ENCODE data around the gene PTPRE.

PTPRE gene

DNA sequence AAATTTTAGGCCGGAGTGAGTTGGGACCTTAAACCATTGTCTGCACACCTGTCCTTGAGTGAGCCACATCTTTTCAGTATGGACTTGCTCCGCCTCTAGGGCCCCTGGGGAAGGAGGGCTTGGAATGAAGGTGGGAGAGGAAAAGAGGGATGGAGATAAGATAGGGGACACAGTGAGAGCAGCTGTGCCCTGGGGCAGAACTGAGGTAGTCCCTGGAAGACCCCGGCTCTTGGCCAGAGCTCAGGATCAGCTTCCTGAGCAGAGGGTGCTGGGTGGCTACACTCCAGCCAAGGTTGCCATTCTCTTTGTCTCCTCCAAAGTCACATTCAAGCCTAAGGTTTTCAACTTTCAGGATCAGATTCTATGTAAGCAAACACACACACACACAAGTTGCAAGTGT, 137.3 kb downstream of the PTPRE start:
- DNase-seq, result no peak
- TF ChIP-seq GATA1 (IDR thresholded peaks at IDR 0.05; ENCODE audit: low read depth, low read length), result no peak
- no peak for TF ChIP-seq POLR2A (IDR thresholded peaks at IDR 0.05; ENCODE audit: low read length)

DNA sequence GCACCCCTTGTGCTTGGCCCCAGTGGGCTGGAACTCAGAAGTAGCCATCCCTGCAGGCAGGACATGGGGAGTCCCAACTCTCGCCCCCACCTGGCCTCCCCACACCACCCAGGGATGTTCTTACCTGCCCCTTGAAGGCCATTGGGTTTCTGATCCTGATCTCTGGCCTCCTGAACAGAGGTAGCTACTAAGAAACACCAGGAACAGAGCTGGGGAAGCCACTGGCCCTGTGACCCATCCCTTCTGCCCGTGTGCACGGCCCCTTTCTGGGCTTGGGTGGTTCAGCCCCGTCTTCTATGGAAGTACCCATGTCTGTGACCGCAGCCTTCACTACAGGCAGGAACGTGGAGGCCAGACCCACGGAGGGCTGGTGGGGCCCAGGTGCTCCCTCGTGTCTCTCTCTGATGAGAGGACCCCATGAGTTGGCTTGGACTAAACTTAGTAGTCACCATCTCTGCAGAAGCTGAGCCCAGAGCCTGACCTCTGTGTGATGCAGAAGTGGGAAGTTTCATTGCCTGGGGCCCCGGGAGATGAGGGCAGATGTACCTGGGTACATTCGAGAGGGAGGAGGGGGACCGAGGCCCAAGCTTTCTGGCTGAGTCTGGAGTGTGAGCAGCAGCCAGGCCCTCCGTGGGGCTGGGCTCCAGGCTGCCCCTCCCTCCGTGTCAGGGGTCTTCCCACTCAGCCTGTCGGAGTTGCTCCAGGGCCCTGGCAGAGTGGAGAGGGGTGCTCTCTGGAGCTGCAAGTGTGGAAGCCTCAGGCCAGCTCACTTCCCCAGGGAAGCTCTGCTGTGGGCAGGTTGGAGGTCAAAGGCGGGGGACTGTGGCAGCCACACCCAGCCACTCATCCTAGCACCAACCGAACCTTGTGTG, 138.3 kb downstream of the PTPRE start:
- DNase-seq, result no peak
- TF ChIP-seq POLR2A (IDR thresholded peaks at IDR 0.05; ENCODE audit: low read length) (no peak), GATA1 (IDR thresholded peaks at IDR 0.05; ENCODE audit: low read depth, low read length) (no peak)

DNA sequence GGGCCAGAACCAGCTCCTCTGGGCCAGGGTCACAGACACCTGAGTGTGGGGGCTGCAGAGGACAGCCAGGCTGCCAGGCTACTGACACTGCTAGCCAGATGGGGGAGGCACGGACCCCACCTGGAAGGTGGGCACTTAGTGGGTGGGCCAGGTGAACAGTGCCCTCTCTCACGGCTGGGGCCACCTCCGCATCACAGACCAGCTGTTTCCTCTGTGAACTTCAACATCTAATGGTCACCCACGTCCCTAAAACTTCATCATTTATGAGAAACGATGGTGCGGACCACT, 138.9 kb downstream of the PTPRE start:
- DNase-seq, result no peak
- TF ChIP-seq GATA1 (IDR thresholded peaks at IDR 0.05; ENCODE audit: low read depth, low read length), result no peak
- TF ChIP-seq POLR2A (IDR thresholded peaks at IDR 0.05; ENCODE audit: low read length), result no peak

DNA sequence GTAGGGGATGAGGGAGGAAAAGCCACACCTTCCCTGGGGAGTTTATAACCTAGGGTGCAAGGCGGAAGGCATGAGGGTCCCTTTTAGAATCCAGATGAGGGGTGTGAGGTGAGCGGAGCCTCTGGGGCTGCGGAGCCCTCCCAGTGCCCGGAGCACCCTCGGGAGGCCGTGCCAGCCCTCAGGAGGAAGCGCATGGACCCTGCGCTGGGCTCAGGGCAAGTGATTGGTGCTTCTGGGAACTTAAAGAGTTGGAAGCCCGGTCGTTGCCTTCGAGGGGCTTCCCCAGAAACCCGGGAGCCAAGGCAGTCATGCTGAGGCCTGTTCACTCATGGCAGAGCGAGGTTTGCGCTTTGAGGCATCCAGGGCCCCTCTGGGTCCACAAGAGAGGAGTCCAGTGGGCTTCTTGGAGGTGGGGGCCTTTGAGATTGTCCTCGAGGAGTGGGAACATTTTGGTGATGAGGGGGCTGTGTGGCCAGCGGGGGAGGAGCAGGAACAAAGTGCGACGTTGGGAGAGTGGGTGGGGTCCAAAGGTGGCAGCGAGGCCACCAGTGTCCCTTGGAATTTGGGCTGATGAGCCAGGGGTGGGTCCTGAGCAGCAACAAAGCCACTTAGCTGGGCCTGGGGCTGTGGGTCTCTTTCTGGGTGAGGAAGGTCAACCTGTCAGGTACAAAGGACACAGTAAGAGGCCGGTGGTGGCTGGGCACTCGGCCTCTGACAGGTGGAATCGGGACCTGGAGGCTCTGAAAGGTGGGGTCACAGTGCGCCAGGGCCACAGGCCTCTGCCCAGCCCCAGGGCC, 139.5 kb downstream of the PTPRE start:
- TF ChIP-seq POLR2A (IDR thresholded peaks at IDR 0.05; ENCODE audit: low read length) (no peak), GATA1 (IDR thresholded peaks at IDR 0.05; ENCODE audit: low read depth, low read length) (no peak)
- no peak for DNase-seq

DNA sequence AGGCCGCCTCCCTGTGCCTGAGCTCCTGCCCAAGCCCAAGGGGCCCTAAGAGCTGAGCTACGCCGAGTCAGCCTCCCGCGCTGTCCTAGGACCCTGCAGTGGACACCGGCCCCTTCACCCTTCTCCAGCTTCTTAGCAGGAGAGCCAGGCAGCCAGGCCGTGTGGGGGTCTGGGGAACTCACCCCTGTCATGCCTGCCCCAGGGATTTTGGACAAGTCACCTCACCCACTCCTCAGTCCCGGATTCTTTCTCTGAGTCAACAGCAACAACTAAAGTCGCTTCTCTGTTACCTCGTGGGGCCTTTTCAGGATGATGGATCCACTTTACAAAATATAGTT, 140.0 kb downstream of the PTPRE start:
- no peak for DNase-seq
- no peak for TF ChIP-seq POLR2A (IDR thresholded peaks at IDR 0.05; ENCODE audit: low read length)
- TF ChIP-seq GATA1 (IDR thresholded peaks at IDR 0.05; ENCODE audit: low read depth, low read length), result no peak

DNA sequence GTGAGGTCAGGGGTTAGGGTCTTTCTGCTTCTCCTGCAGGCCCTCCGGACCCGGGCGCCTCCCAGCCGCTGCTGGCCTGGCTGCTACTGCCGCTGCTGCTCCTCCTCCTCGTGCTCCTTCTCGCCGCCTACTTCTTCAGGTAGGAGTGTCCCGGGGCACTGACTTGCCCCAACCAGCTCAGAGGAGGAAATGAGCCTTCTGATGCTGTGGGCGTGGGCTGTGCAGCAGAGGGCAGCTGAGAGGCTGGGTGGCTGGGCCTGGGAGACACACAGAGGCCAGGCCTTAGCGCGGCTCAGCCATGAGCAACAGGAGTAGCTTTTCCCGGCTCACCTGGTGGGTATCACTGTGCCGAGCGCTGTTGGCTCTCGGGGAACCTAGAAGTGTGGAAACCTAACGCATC, 140.4 kb downstream of the PTPRE start:
- TF ChIP-seq GATA1 (IDR thresholded peaks at IDR 0.05; ENCODE audit: low read depth, low read length) (no peak), POLR2A (IDR thresholded peaks at IDR 0.05; ENCODE audit: low read length) (peak; percentile 79)
- peak; percentile 49 to 68 for DNase-seq

DNA sequence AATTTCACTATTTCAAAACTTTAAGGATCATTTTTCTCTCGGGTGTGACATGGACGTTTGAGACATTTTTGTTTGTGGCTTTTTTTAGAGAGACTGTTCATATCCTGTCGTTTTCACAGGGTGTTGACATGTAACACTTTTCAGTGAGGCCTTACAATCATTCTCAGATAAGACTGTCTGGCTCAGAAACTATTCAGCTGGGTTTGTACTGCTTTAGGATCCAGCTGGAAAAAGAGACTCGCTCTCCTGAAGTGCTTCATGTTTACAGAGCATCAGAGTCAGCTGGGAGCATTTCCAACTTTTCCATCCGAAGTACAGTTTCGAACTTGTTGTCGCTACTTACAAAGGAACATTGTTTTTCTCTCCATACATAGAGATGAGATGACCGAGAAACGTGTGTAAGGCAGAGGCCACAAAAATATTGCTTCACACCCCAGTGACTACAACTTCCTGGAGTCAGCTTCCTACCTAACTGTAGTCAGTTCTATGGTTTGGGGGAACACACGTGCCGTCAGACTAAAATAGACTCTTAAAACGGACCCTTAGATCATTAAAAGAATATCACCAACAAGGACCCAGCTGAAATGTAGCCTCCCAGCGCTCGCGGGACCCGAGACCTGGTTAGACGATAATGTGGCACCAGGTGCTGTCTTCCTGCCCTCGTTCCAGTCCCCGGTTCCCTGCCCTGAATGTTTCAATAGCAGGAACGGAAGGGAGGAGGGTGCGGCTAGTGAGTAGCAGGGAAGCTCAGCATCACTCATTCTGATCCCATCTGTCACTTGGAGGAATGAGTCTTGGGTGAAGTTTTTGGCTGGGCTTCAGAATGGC, 141.3 kb downstream of the PTPRE start:
- DNase-seq, result peak in 1 of 2 experiments; percentile 8
- TF ChIP-seq GATA1 (IDR thresholded peaks at IDR 0.05; ENCODE audit: low read depth, low read length) (no peak), POLR2A (IDR thresholded peaks at IDR 0.05; ENCODE audit: low read length) (no peak)

DNA sequence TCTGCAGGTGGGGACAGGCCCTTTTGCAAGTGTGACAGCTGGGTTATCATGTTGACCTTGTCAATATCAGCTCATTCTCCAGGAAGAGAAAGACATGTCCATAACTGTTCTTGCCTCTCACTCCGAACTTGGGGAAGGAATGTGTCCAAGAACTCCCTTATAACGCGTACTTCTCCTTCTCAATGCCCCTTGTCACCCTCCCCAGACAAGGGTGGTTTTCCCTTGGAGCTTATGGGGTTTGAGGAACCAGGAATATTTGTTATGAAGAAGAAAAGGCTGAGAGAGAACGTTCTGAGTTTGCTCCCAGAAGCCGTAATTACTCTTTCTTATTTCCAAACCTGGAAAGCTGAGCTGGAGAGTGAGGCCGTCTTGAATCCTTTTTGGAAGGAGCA, 141.9 kb downstream of the PTPRE start:
- DNase-seq, result no peak
- TF ChIP-seq GATA1 (IDR thresholded peaks at IDR 0.05; ENCODE audit: low read depth, low read length) (no peak), POLR2A (IDR thresholded peaks at IDR 0.05; ENCODE audit: low read length) (no peak)

DNA sequence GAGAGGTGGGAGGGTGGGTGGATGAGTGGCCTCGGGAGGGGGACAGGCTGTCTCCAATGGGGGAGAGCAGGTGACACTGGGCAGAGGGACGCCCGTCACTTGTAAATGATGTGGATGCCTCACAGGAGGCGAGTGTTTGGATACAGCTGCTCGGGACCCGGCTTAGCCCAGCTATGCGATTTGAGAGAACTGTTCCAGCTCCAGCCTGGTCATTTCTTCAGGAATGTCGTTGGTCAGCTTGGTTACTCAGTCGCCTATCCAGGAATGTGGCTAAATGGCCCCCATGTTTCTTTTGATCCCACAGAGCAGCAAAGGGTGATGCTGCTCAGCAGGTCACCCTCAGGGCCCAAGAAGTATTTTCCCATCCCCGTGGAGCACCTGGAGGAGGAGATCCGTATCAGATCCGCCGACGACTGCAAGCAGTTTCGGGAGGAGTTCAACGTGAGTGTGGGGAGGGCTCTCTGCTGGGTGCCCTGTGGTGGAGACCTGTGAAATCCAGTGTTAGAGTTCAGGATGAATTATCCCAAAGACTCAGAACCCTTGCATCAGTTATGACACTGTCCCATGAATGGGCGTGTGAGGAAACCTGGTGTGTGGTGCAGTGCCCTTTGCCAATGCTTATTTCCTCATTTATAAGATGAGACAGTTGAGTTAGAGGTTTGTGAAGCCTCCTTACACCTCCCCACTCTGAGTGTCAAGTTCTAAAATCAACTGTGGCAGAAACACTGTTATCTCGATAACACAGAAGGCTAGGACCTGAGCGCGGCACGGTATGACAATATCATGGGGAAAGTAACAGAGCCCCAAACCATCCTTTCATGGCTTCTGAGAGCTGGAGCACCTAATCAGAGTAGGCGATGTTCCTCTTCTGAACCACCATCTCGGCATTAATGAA, 142.6 kb downstream of the PTPRE start:
- TF ChIP-seq POLR2A (IDR thresholded peaks at IDR 0.05; ENCODE audit: low read length) (no peak), GATA1 (IDR thresholded peaks at IDR 0.05; ENCODE audit: low read depth, low read length) (no peak)
- DNase-seq, result no peak

DNA sequence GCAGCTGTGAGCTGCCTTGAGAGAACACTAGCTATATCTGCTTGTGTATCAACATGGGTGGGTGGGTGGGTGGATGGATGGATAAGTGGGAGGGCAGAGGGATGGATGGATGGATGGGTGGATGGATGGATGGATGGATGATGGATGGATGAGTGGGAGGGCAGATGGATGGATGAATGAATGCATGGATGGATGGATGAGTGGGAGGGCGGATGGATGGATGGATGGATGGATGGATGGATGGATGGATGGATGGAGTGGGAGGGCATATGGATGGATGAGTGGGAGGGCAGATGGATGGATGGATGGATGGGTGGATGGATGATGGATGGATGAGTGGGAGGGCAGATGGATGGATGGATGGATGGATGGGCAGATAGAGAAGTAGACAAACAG, 143.2 kb downstream of the PTPRE start:
- no peak for TF ChIP-seq POLR2A (IDR thresholded peaks at IDR 0.05; ENCODE audit: low read length)
- TF ChIP-seq GATA1 (IDR thresholded peaks at IDR 0.05; ENCODE audit: low read depth, low read length), result no peak
- DNase-seq, result no peak

DNA sequence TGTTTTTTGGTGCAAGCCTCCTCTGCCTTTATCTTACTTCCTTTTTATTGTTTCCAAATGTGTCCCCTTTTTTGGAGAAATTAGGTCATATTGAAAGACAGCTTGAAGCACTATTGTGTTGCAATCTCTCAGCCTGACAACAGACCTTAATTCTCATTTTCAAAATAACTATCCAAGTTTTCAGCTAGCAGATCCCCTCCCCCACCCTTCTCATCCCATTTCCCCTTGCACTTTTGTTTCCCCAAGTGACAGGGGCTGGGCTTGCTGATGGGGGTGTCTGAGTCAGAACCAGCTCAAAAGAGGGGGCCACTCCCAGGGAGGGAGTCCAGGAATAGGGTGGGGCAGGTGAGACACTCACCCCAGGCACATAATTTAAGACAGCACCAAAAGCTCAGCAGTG, 144.0 kb downstream of the PTPRE start:
- DNase-seq, result no peak
- TF ChIP-seq GATA1 (IDR thresholded peaks at IDR 0.05; ENCODE audit: low read depth, low read length) (no peak), POLR2A (IDR thresholded peaks at IDR 0.05; ENCODE audit: low read length) (no peak)

DNA sequence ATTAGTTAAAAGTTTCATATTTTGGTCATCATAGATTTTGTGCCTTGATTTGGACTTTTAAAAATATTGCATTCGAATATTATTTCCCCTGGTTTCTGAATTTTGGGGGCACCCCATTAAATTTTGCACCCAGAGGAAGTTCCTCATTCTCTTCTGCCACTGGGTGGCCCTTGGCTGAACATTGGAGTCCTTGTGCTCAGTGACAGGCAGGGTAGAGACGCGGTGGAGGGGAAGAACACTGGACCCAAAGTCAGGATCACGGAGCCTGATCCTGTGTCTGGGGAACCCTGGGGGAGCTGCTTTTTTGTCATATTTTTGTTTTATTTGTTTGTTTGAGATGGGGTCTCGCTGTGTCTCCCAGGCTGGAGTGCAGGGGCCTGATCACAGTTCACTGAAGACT, 144.6 kb downstream of the PTPRE start:
- TF ChIP-seq GATA1 (IDR thresholded peaks at IDR 0.05; ENCODE audit: low read depth, low read length) (no peak), POLR2A (IDR thresholded peaks at IDR 0.05; ENCODE audit: low read length) (no peak)
- no peak for DNase-seq

DNA sequence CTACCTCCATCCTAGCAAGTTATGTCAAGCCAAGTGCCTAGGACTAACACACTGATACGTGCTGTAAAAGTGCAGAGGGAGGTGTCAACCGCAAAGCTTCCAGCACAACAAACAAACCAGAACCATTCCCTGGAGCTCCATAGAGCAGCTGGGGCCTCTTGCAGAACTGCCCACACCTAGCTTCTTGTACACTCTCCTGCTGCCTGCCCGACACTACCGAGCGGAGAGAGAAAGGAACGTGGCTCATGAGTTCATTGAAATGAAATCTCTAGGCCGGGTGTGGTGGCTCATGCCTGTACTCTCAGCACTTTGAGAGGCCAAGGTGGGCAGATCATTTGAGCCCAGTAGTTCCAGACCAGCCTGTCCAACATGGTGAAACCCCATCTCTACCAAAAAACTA, 145.8 kb downstream of the PTPRE start:
- TF ChIP-seq GATA1 (IDR thresholded peaks at IDR 0.05; ENCODE audit: low read depth, low read length), result no peak
- no peak for TF ChIP-seq POLR2A (IDR thresholded peaks at IDR 0.05; ENCODE audit: low read length)
- DNase-seq, result no peak

All from erythroblast (primary cell).